Hepatocyte (in vitro differentiated cells): ENCODE results near the gene SAXO2.
"Not testable (repeated sequence)": the region's sequence is repeated elsewhere in the genome, so short reads cannot be mapped to it uniquely, and the experiment has no call there.

Experiments used
- CTCF ChIP-seq: fragments of 200-600 bp; sonication (generic); IDR thresholded peaks from 2 replicates; pipeline ENCODE4 v1.5.1; 2016; ENCODE audit warnings: antibody characterized with exemption, mild to moderate bottlenecking; ENCODE audit not compliant: poor library complexity
- EZH2 ChIP-seq: fragments of 200-600 bp; sonication (generic); IDR thresholded peaks from 2 replicates; pipeline ENCODE4 v1.6.1; 2016; ENCODE audit warnings: antibody characterized with exemption, mild to moderate bottlenecking, borderline replicate concordance
- EZH2phosphoT487 ChIP-seq: fragments of 200-600 bp; sonication (generic); IDR thresholded peaks from one replicate; pipeline ENCODE4 v1.6.1; 2018; ENCODE audit warnings: antibody characterized with exemption, mild to moderate bottlenecking, low read depth, moderate library complexity; ENCODE audit not compliant: unreplicated experiment, severe bottlenecking

GRCh38 chr15:82248261-82248660, 14.4 kb upstream of the SAXO2 start:
- not testable (repeated sequence) for TF ChIP-seq EZH2phosphoT487, CTCF, EZH2
